Brain microvascular endothelial cell (primary cell): ENCODE measurements around the gene MAML3.

Experiments used
- DNase-seq: peaks from one replicate; pipeline ENCODE4 v3.0.0-alpha.2; 2020
- H3K27ac ChIP-seq: fragments of 250-450 bp; sonication (Bioruptor Pico); 2 replicates; pipeline ENCODE4 v1.5.1; 2020; ENCODE audit warnings: mild to moderate bottlenecking, moderate library complexity
- H3K27me3 ChIP-seq: fragments of 250-450 bp; sonication (Bioruptor Pico); replicated peaks from 2 replicates; pipeline ENCODE4 v1.5.1; 2020; ENCODE audit warnings: mild to moderate bottlenecking
- H3K36me3 ChIP-seq: fragments of 250-450 bp; sonication (Bioruptor Pico); replicated peaks from 2 replicates; pipeline ENCODE4 v1.5.1; 2020; ENCODE audit warnings: mild to moderate bottlenecking
- H3K4me3 ChIP-seq: 2 replicates; pipeline ENCODE4 v1.5.1; 2011; ENCODE audit warnings: low read depth, mild to moderate bottlenecking, control low read depth, low read length, moderate library complexity
- CTCF ChIP-seq: IDR thresholded peaks from 2 replicates; pipeline ENCODE4 v1.5.1; 2011; ENCODE audit warnings: low read depth, mild to moderate bottlenecking, moderate library complexity, low read length, control low read depth, inconsistent platforms; ENCODE audit errors: missing control alignments
- in situ Hi-C: cut with HindIII; loops from 2 replicates; pipeline ENCODE4 v1.10.0; 2017; ENCODE audit warnings: low sequenced_read_pairs, low pct_ligation_motif_present

The MAML3 gene

GRCh38 chr4:140084385-140084784, 69.6 kb downstream of the MAML3 start:
- DNase-seq = no peak
- no peaks in the 10 kb centered on the region for H3K36me3 ChIP-seq
- no peak overlapping the region for H3K4me3 ChIP-seq
- TF ChIP-seq CTCF = no peak
- in situ Hi-C loops = no loop called here
- H3K27me3 ChIP-seq = no peaks in the 10 kb centered on the region
- H3K27ac ChIP-seq = peak overlapping the region; percentile 61

GRCh38 chr4:140082391-140082755, 71.6 kb downstream of the MAML3 start:
- no peaks in the 10 kb centered on the region for H3K36me3 ChIP-seq
- no peaks in the 10 kb centered on the region for H3K27me3 ChIP-seq
- H3K27ac ChIP-seq = peak overlapping the region; percentile 24
- in situ Hi-C loops = no loop called here
- DNase-seq = no peak
- H3K4me3 ChIP-seq = no peak overlapping the region
- no peak for TF ChIP-seq CTCF

- Histone ChIP-seq H3K36me3 (no peaks in the 10 kb centered on the region), H3K27ac (peak overlapping the region; percentile 24), H3K27me3 (no peaks in the 10 kb centered on the region), H3K4me3 (no peak overlapping the region)
- in situ Hi-C loops = no loop called here
- TF ChIP-seq CTCF = no peak
- DNase-seq = no peak
Observed at GRCh38 chr4:140081641-140082390, 72.2 kb downstream of the MAML3 start.

GRCh38 chr4:140080883-140081282, 73.1 kb downstream of the MAML3 start:
- no peak for DNase-seq
- in situ Hi-C loops = no loop called here
- no peaks in the 10 kb centered on the region for H3K36me3 ChIP-seq
- H3K27me3 ChIP-seq = no peaks in the 10 kb centered on the region
- no peak overlapping the region for H3K27ac ChIP-seq
- no peak overlapping the region for H3K4me3 ChIP-seq
- no peak for TF ChIP-seq CTCF

GRCh38 chr4:140078366-140078765, 75.6 kb downstream of the MAML3 start:
- in situ Hi-C loops = no loop called here
- H3K27me3 ChIP-seq = no peaks in the 10 kb centered on the region
- TF ChIP-seq CTCF = no peak
- H3K4me3 ChIP-seq = no peak overlapping the region
- no peaks in the 10 kb centered on the region for H3K36me3 ChIP-seq
- DNase-seq = peak; percentile 61
- H3K27ac ChIP-seq = peak overlapping the region; percentile 9

- no peaks in the 10 kb centered on the region for H3K27me3 ChIP-seq
- in situ Hi-C loops = no loop called here
- no peak for DNase-seq
- no peak for TF ChIP-seq CTCF
- no peak overlapping the region for H3K4me3 ChIP-seq
- H3K36me3 ChIP-seq = no peaks in the 10 kb centered on the region
- no peak overlapping the region for H3K27ac ChIP-seq
Observed at GRCh38 chr4:140076307-140076706, 77.7 kb downstream of the MAML3 start.
